Stimulated activated CD4-positive, alpha-beta T cell treated with anti-CD3 and anti-CD28 coated beads, Interleukin-1b, Interleukin-23, amount 100 ng/mL, for 1 hour (primary cell): Measurements from ENCODE around the gene SPACA9.

ENCODE experiments used
- DNase-seq, 2 donors: peaks; one replicate each; pipeline ENCODE4 v3.0.0-alpha.2; 2020; ENCODE audit warnings: low read depth in 2 of 2

The SPACA9 gene

DNA sequence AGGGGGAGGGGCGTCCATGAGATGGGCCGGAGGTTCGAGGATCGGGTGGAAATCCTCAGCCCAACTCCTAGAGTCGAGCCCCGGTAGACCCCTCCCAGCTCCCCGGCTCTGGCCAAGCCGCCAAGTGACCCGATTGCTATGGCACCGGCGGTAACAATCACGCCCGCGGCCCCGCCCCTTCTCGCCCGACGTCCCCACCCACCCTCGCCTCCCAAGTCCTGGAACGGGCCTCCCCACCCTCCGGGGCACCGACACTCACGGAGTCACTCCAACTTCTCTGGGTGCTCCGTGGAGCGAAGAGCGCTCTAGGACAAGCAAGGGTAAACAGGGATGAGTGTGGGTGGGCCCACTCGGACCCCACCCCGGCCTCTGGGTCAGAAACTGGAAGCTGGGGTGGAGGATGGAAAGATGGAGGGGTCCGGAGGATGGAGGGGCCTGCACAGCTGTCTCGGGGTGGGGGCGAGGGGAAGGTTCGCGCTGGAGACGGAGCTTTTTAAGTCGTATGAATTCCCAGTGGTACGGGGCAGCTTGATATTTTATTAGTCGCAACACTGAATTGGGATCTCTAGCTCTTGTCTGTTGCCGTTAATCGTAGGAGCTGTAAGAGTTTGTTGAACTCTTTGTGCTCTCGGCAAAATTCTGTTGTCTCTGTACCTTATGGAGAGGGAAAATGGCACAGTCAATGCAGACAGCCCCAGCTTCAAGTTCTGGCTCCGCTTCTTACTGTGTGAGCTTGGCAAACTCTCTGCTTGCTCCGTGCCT, at the start of gene SPACA9:
TSS of gene SPACA9 (plus strand) at position 204 of the 762 bp plus-strand sequence. CDS start 5,050 bp downstream, outside the sequence.
- no peak for DNase-seq

DNA sequence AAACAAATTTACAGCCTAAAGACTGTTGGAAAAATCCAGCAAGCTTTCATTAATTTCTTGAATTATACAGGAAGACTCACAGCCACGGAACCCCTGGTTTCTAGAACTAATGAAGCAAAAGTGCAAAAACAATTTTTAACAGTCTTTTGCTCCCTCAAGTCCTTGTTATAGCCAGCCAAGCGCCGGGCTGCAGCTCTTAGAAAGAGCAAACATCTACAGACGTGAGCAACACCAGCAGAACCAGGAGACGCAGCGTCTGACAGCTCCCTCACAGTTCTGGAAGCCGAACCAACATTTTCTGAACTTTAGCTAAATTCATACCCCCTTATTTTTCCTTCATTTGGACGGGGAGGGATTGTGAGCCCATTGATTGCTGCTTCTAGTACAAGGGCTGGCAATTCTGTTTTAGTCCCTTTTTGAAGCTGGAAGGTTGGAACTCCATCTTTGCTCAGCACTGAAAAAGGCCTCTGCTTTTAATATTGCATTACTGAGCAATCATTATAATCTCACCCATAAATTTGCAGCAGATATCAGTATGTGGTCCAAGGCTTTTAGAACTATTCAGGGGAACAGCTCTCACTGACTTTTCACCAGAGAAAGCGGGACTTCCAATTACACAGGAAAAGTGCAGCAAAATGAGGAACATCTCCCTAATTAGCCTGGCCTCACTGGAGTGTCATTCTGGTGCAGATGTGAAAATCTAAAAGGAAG, 46.4 kb upstream of the SPACA9 start:
- DNase-seq = no peak

DNA sequence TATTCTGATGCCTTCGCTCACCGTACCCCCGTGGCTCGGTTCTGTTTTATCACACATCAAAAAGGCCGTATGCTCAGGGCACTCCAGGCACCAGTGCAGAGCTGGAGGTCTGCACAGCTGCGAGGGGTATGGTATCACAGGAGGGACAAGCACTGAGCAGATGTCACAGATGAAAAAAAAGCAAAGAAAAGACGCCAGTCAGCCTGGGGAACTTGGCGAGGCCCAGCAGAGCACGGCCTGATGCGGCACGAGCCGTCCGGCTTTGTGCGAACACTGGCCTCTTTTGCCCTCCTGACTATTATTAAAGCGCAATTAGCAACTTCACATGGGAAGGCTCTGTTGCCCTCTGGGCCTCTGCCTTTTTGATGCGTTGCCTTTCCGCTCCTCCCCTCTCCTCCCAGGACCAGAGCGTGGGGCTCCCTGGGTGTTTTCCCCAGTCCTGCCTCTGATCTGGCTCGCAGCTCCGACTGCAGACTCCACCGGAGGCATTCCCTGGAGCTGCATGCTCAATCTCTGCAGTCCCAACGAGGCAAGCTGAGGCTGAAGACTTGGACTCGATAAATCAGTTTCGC, 45.1 kb upstream of the SPACA9 start:
- DNase-seq = no peak

DNA sequence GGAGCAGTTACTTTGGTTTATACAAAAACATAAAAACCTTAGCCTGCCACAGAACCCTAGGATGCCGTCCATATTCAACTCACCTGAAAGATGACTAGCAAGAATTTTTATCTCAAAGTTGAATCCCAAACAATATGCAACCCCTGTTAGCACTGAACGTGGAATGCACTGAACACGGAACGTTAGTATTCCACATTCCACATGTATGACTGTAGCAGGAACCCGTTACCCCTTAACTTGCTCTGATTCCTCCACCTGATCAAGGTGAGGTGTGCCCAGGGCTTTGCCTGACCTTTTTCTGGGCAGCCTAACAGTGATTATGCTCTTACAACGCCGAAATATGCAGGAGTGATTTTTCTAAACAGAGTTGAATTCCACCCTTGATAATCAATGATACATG, 44.4 kb upstream of the SPACA9 start:
- DNase-seq = no peak

DNA sequence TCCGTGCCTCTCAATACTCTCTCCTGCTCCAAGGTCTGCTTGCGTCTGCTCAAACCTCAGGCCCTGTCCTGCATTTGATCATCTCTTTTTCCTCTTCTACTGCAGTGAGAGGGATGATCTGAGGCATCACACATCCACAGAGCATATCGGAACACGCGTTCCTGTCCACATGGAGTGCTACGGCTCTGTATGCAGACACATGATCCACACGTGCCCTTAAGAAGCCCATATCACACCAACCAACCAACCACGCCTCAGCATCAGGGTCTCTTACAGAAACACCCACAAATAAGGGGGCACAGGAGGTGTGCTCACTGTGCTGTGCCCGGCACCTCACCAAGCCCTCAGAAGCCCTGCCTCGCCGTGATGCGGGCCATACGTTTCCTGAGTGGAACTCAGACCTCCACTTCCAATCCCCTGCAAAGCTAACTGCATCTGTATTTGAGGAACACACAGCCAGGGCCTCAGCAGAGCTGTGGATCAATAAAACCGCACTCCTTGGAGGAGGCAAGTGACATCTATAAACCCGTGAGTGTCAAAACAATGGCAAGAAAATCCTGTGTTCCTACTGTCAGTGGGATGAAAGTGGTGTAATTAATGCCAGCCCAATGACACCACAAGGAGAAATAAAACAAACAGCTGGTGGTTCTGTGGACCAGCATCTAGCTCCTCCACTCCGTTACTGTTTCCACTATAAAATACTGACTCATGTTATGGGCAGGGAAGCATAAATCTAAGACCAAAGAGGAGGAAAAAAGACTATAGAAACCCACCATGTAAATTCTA, 41.0 kb upstream of the SPACA9 start:
- no peak for DNase-seq

DNA sequence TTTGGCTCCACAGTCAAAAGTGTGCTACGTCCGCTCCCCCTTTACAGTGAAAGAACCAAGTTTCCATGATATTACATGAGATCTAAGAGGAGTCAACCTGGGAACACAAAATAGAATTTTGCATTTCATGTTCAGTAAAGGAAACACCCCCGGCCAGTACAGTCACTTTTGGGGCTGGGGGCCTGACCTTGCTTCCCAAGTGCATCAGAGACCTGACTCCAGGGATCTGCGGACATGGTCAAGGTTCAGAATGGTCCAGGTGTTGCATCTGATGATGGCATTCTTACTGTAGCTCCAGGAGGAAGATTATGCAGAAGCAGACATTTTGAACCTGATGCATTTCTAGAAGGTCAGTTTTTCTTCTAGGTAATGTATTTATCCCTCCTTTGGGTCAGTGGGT, 40.4 kb upstream of the SPACA9 start:
- no peak for DNase-seq

DNA sequence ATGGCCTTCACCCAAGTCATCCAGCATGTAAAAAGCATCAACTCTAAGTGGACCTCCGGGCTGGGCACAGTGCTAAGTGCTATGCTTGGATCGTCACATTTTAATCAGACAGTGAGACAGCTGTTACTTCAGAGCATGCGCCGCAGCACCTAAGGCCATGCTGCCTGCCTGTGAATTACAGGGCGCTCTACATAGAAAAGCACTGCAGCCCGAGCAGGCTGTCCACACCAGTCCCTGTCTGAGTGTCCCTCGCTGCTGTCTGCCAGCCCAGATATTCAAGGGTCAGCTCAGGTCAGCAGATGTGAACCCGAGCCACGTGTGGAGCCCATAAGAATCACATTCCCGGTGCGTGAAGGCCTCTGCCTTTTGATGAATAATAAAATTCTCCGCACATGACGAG, 37.7 kb upstream of the SPACA9 start:
- no peak for DNase-seq

DNA sequence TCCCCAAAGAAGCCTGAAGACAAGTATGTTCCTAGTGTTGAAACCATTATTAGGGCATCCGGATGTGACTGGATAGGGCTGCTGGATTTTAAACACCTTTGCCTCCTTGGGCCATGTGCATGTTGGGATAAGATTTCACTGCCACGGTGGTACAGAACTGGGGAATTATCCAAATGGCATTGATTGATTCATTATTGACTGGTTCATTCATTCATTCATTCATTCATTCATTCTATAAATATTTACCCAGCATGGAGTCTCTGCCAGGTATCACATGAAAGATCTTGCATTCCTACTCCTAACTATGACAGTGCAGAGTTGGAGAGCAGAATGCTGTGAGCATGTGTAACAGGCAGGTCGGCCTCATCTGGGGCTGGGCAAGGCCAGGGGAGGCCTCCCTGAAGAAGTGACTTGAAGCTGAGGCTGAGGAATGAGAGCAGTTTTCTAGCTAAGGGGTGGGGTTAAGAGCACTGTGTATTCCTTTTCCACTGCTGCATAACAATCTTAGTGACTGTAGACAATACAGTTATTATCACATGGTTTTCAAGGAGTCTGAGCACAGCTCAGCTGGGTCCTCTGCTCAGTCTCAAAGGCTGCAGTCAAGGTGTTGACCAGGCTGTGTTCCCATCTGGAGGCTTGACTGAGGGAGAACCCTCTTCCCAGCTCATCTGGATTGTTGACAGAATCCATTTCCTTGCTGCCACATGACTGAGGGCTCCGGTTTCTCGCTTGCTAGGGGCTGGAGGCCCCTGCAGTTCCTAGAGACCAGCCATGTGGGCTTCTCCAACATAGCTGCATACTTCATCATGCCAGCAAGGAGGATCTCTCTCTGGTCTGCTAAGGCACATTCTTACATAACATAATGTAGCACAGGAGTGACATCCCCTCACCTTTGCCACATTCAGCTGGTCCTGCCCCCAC, 36.3 kb upstream of the SPACA9 start:
- DNase-seq = no peak

DNA sequence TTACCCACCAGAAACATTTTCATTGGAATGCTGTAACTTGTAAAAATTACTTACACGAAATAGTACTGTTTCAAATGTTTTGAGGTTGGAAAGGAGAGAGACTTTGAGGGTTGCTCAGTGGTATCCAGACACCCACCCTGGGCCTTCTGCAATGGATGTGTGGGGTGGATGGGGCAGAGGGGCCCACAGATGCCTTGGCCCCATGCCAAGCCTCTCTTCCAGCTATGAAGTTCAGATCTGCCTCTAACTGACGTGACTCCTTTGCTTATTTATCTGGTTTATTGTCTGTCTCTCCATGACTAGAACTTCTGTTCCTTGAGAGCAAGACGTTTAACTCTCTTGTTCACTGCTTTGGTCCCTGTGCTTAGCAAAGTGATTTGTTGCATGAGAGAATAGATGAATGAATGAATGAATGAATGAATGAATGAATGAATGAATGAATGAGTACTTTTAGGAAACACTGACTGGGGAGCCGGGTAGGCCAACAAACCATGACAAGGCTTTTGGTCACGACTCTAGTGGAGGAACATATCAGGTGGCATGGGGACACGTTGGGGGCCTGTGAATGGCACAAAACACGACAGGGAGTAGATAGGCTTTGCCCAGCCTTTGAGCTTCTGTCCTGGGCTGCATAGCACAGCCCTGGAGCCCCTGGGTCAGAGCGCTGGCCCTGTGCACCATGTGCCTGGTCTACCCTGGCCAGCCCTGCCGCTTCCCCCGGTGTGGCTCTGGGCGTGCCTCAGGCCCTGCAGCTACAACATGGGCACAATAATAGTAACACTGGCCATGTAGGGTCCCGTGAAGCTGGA, 32.4 kb upstream of the SPACA9 start:
- DNase-seq = no peak

DNA sequence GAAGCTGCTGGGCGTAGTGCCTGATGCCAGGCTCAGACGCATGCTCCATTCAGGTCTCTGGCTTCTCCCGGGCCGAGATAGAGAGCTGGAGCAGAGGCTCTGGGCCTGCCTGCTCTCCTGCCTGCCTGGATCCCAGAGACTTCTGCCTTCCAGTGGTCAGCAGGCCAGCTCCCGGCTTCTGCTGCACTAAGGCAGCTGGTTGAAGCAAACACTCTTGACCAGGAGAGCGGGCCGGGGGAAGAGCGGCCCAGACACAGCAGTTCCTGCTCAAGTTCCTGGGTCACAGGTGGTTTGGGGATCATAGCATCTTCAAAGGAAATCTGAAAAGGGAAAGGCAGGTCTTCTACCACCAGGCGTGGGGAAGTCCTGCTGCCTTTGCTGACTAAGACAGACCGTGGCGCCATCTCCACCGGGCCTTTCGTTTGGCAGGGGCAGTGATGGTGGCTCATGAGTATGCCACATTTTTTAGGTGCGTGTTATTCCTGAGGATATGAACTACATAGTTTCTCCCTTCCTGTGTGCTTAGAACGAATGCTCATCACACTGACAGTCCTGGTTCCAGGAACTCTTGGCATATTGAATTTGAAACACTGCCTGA, 31.7 kb upstream of the SPACA9 start:
- DNase-seq = no peak

DNA sequence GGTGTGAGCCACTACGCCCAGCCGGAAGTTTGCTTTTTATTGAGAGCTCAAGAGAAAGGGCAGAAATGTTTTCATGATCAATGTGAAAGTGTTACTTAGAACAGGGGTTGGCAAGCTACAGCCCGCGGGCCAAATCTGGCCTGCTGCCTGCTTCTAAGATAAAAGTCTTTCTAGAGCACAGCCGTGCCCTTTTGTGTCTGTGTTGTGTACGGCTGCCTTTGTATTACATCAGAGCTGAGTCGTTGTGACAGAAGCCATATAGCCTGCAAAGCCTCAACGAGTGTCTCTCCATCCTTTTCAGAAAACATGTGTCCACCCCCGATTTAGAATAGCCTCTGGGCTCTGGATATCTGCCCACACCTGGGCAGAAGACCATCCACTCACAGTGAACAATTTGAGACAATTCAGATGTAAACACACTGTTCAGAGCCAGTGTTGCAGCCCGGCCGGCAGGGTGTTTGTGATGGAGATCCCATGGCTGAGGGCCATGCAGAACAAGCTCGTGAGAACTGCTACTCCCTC, 29.5 kb upstream of the SPACA9 start:
- DNase-seq = no peak

DNA sequence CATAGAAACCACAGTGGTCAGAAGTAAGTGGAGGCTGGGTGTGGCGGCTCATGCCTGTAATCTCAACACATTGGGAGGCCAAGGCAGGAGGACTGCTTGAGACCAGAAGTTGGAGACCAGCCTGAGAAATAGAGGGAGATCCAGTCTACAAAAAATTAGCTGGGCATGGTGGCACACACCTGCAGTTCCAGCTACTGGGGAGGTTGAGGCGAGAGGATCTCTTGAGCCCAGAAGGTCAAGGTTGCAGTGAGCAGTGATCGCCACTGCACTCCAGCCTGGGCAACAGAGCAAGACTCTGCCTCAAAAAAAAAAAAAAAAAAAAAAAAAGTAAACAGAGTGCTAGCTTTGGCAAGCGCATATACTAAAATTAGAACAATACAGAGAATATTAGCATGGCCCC, 25.2 kb upstream of the SPACA9 start:
- no peak for DNase-seq

DNA sequence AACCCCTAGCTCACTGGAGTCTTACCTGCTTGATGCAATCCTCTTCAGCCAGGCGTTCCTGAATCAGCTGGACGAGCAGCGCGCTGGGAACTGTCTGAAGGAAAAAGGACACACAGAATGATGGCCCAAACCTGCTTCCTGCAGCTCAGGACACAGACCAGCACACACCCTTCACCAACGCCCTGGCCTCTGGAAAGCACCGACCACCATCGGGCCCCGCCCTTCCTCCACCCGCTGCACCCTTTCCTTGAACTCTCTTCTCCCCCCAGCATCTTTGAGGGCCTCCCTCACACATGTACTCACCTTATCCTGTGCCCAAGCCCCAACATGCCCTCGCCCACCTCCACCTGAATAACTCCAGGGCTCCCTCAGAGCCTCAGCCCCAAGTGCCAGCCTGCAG, 23.9 kb upstream of the SPACA9 start:
- no peak for DNase-seq

DNA sequence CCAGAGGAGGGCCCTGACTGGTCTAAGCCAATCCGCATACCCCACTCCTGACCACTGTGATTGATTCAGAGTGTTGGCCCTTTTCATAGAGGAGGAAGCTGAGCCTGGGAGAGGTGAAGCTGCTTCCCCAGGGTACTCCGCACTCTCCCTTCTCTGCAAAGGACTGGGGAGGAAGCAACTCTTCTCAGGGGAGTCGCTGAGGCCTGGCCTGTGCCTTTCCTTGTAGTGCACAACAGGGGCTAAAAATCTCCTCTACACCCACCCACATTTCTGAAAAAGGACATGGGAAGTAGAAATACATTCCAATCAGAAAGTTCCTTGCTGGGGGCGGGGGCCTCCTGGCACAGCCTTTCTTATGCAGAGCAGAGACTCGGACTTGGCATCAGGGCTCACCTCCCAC, 22.8 kb upstream of the SPACA9 start:
- no peak for DNase-seq

DNA sequence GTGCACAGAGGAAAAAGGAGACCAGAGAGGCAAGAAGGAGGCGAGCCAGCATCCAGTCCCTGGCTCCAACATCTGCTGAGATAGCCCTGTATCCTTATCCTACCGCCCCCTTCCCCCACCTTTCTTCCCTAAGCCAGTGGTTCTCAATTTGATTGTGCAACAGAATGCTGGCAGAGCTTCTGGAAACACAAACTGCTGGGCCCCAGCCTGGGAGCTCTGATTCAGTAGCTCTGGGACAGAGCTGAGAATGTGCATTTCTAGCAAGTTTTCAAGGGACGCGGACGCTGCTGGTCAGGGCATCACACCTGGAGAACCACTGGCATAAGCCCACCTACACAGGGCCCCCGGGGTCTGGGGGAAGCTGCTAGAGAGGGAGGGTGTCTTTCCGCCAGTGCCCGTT, 21.7 kb upstream of the SPACA9 start:
- no peak for DNase-seq

DNA sequence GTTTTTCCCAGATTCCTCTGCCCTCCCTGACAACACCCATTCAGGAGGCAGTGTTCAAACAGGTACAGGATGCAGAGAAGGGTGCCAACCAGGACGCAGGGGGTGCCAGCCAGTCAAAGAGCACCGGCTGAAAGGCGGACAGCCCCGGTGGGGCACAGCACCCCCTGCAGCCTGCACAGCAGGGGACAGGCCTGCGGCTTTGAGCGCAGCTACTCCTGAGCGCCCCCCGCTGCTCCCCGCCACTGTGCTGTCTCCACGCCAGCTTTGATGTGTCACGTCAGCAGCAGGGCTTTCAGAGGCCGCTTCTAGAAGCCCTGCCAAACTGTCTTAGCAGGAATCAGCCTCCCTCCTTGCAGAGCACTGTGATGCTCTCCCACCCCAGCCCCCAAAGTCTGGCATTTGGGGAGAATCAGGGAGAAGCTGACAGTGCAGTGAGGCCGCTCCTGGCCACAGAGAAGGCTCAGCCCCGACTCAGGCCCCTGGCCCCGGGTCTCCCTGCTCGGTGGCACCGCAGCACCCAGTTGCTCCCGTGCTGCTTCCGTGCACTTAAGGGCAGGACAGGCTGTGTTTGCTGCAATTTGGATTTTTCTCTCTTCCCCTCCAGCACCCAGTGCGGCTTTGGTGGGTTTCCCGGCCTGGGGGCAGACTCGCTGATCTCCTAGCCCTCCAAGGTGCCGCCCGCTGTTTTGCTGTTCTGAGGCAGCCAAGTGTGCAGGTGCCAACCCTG, 20.9 kb upstream of the SPACA9 start:
- DNase-seq = no peak

DNA sequence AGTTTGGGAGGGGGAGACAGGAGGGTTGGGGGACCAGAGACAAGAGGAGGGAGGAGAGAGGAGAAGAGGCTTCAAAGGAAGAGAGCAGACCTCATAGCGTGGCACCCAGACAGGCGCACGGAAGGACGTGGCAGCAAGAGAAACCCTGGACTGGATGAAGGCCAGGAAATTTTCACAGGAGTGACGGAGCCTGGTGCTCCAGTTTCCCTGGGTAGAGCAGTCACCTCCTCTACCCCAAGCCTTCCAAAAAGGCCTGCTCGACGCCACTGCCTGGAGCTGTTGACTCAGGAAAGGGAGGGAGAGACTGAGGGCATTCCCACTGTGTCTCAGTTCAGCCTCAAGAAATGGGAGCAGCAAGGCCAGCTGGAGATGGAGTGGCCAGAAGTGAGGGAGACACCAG, 19.9 kb upstream of the SPACA9 start:
- DNase-seq = no peak

DNA sequence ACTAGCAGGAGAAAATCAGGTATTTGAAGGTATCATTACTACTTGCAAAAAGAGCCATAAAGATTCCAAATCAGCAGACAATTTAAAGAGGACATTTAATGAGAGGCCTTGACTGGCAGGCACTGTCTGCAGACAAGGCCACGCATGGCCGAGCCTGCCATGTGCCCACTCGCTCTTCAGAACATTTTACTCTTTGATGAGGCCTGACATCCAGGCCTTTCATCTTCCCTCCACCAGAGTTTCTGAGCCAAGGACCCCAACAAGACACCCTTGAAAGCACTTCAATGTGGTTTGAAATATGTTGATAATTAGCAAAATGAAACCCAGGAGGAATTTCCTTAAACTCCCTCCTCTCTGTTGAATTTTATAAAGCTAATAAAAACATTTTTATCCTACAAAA, 17.0 kb upstream of the SPACA9 start:
- DNase-seq = no peak

DNA sequence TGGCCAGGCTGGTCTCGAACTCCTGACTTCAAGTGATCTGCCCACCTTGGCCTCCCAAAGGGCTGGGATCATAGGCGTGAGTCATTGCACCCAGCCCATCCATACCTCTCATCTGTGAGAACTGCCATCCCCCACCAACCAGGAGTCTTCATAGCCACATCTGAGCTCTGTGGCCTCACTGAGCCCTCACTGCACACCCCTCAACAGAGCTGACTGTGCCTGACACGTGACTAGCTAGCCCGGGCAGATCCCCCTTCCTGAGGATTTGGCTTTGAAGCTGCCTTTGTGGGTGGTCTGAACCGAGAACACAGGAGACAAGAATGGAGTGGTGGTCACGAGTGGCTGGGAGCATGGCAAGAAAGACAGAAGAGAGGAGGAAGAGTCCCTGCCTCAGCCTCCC, 16.2 kb upstream of the SPACA9 start:
- no peak for DNase-seq
